Glutamatergic neuron (in vitro differentiated cells): Measurements from ENCODE around the gene DNMT3A. TPM values are rescaled to one million over a fixed set of nuclear protein-coding genes. Genes with fewer than 3 reads are reported as not detected.

Experiments used
- DNase-seq: peaks from one replicate; pipeline ENCODE4 v3.0.0; 2022
- H3K27ac Mint-ChIP-seq: one replicate; pipeline ENCODE4 v1.8.0; 2020; ENCODE audit warnings: mild to moderate bottlenecking, mixed read lengths, inconsistent platforms; ENCODE audit not compliant: unreplicated experiment
- H3K27me3 Mint-ChIP-seq: one replicate; pipeline ENCODE4 v1.8.0; 2020; ENCODE audit warnings: mild to moderate bottlenecking, moderate library complexity, mixed read lengths, inconsistent platforms; ENCODE audit not compliant: unreplicated experiment
- H3K36me3 Mint-ChIP-seq: one replicate; pipeline ENCODE4 v1.8.0; 2020; ENCODE audit warnings: mild to moderate bottlenecking, mixed read lengths, inconsistent platforms; ENCODE audit not compliant: unreplicated experiment
- H3K4me1 Mint-ChIP-seq: one replicate; pipeline ENCODE4 v1.8.0; 2020; ENCODE audit warnings: mild to moderate bottlenecking, low read depth, mixed read lengths, inconsistent platforms; ENCODE audit not compliant: unreplicated experiment
- H3K4me3 Mint-ChIP-seq: one replicate; pipeline ENCODE4 v1.8.0; 2020; ENCODE audit warnings: mild to moderate bottlenecking, mixed read lengths, inconsistent platforms; ENCODE audit not compliant: unreplicated experiment
- H3K9me3 Mint-ChIP-seq: one replicate; pipeline ENCODE4 v1.8.0; 2020; ENCODE audit warnings: mild to moderate bottlenecking, moderate library complexity, mixed read lengths, inconsistent platforms; ENCODE audit not compliant: unreplicated experiment
- total RNA-seq: library from RNA; stranded (reverse); fragmentation: NEBNext Ultra II Directional; extraction: Animal tissue kit (Norgen Biotek cat#: 25700); gene quantifications from one replicate; pipeline ENCODE4 v1.2.1, GENCODE V29; 2021; ENCODE audit not compliant: unreplicated experiment
- TF ChIP-seq, protein P1 (sequence below): fragments of 200-600 bp; sonication (generic); IDR thresholded peaks from one replicate; pipeline ENCODE4 v1.5.0; 2021; ENCODE audit not compliant: partially characterized antibody, unreplicated experiment

DNMT3A gene
- total RNA-seq, 1 donor from 2014 or later, result 175 TPM

DNA sequence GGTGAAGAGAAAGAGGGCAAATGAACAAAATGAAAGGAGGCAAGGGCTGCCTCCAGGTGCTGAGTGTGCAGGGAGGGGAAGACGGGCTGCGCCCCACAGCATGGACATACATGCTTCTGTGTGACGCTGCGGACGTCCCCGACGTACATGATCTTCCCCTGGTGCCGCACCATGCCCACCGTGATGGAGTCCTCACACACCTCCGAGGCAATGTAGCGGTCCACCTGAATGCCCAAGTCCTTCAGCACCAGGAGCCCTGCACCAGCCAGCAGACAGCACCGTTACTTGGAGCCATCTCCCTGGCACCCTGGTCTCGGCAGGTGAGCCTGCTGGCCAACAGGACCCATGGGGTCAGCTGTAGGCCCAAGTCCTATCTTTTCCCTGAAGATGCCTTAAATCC lies 100.3 kb downstream of the DNMT3A start:
- Mint-ChIP-seq H3K27me3 (peaks cover 9% of the 10 kb centered on the region), H3K4me1 (peaks cover 8% of the 10 kb centered on the region), H3K9me3 (peaks cover 5% of the 10 kb centered on the region), H3K36me3 (peaks cover 21% of the 10 kb centered on the region), H3K4me3 (no peak overlapping the region), H3K27ac (no peak overlapping the region)
- TF ChIP-seq, protein P1, sequence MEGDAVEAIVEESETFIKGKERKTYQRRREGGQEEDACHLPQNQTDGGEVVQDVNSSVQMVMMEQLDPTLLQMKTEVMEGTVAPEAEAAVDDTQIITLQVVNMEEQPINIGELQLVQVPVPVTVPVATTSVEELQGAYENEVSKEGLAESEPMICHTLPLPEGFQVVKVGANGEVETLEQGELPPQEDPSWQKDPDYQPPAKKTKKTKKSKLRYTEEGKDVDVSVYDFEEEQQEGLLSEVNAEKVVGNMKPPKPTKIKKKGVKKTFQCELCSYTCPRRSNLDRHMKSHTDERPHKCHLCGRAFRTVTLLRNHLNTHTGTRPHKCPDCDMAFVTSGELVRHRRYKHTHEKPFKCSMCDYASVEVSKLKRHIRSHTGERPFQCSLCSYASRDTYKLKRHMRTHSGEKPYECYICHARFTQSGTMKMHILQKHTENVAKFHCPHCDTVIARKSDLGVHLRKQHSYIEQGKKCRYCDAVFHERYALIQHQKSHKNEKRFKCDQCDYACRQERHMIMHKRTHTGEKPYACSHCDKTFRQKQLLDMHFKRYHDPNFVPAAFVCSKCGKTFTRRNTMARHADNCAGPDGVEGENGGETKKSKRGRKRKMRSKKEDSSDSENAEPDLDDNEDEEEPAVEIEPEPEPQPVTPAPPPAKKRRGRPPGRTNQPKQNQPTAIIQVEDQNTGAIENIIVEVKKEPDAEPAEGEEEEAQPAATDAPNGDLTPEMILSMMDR, result no peak
- no peak for DNase-seq

DNA sequence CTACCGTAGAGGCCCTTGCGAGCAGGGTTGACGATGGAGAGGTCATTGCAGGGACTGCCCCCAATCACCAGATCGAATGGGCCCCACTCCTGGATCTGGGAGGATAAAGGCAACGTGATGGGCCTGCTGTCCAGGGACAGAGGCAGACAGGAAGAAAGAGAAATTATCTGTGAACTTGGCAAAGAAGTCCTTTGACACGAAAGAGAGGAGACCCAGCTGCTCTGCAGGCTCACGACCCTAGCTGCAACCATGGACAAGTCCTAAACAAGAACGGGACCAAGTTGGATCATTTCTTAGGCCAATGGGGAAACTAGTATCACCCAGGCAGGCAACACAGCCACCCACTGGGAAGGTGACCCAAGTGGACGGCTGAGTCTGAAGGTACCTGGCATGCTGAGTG lies 101.1 kb downstream of the DNMT3A start:
- Mint-ChIP-seq H3K4me3 (no peak overlapping the region), H3K9me3 (peaks cover 5% of the 10 kb centered on the region), H3K27me3 (peaks cover 7% of the 10 kb centered on the region), H3K36me3 (peaks cover 23% of the 10 kb centered on the region), H3K27ac (no peak overlapping the region), H3K4me1 (peaks cover 8% of the 10 kb centered on the region)
- DNase-seq, result no peak
- TF ChIP-seq, protein P1, result no peak

DNA sequence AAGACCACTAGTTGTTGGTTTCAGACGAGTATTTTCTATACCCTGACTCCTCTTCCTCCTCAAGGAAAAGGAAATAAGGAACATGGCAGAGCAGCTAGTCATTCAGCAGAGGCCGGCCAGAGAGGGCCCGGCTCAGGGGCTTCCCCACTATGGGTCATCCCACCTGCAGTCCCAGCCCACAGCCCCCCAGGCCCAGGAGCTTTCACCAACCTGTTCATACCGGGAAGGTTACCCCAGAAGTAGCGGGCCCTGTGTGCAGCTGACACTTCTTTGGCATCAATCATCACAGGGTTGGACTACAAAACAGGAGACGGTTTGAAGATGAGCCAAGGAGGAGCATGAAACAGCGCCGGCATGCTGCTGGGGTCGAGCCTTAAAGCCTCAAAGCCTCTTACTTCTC lies 102.8 kb downstream of the DNMT3A start:
- Mint-ChIP-seq H3K27me3 (peaks cover 9% of the 10 kb centered on the region), H3K4me3 (peak overlapping the region; percentile 61), H3K27ac (no peak overlapping the region), H3K4me1 (peaks cover 11% of the 10 kb centered on the region), H3K9me3 (peaks cover 3% of the 10 kb centered on the region), H3K36me3 (peaks cover 25% of the 10 kb centered on the region)
- DNase-seq, result no peak
- TF ChIP-seq, protein P1, result no peak

DNA sequence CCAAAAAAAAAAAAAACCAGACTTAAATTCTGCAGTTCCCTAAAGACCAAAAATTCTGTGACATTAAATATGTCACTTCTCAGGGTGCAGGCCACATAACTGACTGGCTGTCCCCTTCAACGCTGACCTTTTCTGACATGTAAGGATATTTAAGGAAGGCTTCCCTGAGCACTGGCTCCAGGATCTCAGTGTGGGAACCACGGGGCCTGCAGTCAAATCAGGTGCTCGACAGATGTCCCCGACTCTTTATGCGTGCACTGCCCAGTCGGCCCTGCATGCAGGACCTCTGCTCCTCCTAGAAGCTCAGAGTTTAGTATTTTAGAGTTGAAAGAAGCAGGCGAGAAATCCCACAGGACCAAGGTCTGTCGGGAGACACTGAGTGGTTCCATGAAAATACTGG lies 104.0 kb downstream of the DNMT3A start:
- TF ChIP-seq, protein P1, result no peak
- Mint-ChIP-seq H3K4me3 (peak overlapping the region; percentile 49), H3K9me3 (peaks cover 3% of the 10 kb centered on the region), H3K27ac (peak overlapping the region; percentile 77), H3K36me3 (peaks cover 25% of the 10 kb centered on the region), H3K27me3 (peaks cover 9% of the 10 kb centered on the region), H3K4me1 (peaks cover 11% of the 10 kb centered on the region)
- no peak for DNase-seq

DNA sequence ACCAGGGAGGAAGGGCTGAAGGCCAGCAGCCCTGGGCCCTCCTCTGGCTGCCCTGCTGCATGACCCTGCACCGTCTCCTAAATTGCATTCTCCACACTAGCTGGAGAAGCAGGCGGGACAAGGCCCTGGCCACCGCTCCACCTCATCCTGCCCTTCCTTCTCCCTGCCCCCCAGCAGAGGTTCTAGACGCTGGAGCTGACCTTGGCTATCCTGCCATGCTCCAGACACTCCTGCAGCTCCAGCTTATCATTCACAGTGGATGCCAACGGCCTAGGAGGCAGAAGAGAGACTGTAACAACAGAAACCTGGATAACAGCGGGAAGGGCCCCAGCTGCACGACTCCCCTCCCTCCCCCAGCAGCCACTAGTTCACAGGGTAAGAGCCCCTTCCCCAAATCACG lies 105.0 kb downstream of the DNMT3A start:
- Mint-ChIP-seq H3K36me3 (peaks cover 19% of the 10 kb centered on the region), H3K4me1 (peaks cover 14% of the 10 kb centered on the region), H3K27ac (peak overlapping the region; percentile 7), H3K27me3 (peaks cover 4% of the 10 kb centered on the region), H3K4me3 (no peak overlapping the region), H3K9me3 (peaks cover 3% of the 10 kb centered on the region)
- TF ChIP-seq, protein P1, result no peak
- no peak for DNase-seq
